ENCODE data around the gene GK.

GK gene

GRCh38 chrX:30735839-30736238, 82.6 kb downstream of the GK start:
- TF ChIP-seq REST (IDR thresholded peaks at IDR 0.05; ENCODE audit: insufficient read depth in 1 of 2, low read depth in 2 of 2, low read length in 2 of 2) = no peak
- TF ChIP-seq FOXP2 (optimal IDR thresholded peaks at IDR 0.05; ENCODE audit: borderline replicate concordance, extremely low read depth, extremely low read length, insufficient read depth) = no peak
- TF ChIP-seq POLR2AphosphoS5 (IDR thresholded peaks at IDR 0.05; ENCODE audit: low read depth, low read length) = no peak
- no peak for TF ChIP-seq SIN3A (IDR thresholded peaks at IDR 0.05; ENCODE audit: borderline replicate concordance, insufficient read depth, low read length)
- no peak for TF ChIP-seq TAF1 (IDR thresholded peaks at IDR 0.05; ENCODE audit: borderline replicate concordance, insufficient read depth, low read length)

GRCh38 chrX:30741545-30741944, 88.3 kb downstream of the GK start:
- TF ChIP-seq POLR2AphosphoS5 (IDR thresholded peaks at IDR 0.05; ENCODE audit: low read depth, low read length) = no peak
- TF ChIP-seq TAF1 (IDR thresholded peaks at IDR 0.05; ENCODE audit: borderline replicate concordance, insufficient read depth, low read length) = no peak
- TF ChIP-seq FOXP2 (optimal IDR thresholded peaks at IDR 0.05; ENCODE audit: borderline replicate concordance, extremely low read depth, extremely low read length, insufficient read depth) = no peak
- TF ChIP-seq SIN3A (IDR thresholded peaks at IDR 0.05; ENCODE audit: borderline replicate concordance, insufficient read depth, low read length) = no peak
- TF ChIP-seq REST (IDR thresholded peaks at IDR 0.05; ENCODE audit: insufficient read depth in 1 of 2, low read depth in 2 of 2, low read length in 2 of 2) = no peak

GRCh38 chrX:30748342-30748960, 95.2 kb downstream of the GK start:
- no peak for TF ChIP-seq SIN3A (IDR thresholded peaks at IDR 0.05; ENCODE audit: borderline replicate concordance, insufficient read depth, low read length)
- TF ChIP-seq FOXP2 (optimal IDR thresholded peaks at IDR 0.05; ENCODE audit: borderline replicate concordance, extremely low read depth, extremely low read length, insufficient read depth) = no peak
- no peak for TF ChIP-seq POLR2AphosphoS5 (IDR thresholded peaks at IDR 0.05; ENCODE audit: low read depth, low read length)
- no peak for TF ChIP-seq REST (IDR thresholded peaks at IDR 0.05; ENCODE audit: insufficient read depth in 1 of 2, low read depth in 2 of 2, low read length in 2 of 2)
- no peak for TF ChIP-seq TAF1 (IDR thresholded peaks at IDR 0.05; ENCODE audit: borderline replicate concordance, insufficient read depth, low read length)

- TF ChIP-seq REST (IDR thresholded peaks at IDR 0.05; ENCODE audit: insufficient read depth in 1 of 2, low read depth in 2 of 2, low read length in 2 of 2) (no peak), SIN3A (IDR thresholded peaks at IDR 0.05; ENCODE audit: borderline replicate concordance, insufficient read depth, low read length) (no peak), TAF1 (IDR thresholded peaks at IDR 0.05; ENCODE audit: borderline replicate concordance, insufficient read depth, low read length) (no peak), POLR2AphosphoS5 (IDR thresholded peaks at IDR 0.05; ENCODE audit: low read depth, low read length) (no peak), FOXP2 (optimal IDR thresholded peaks at IDR 0.05; ENCODE audit: borderline replicate concordance, extremely low read depth, extremely low read length, insufficient read depth) (no peak)
Measured at GRCh38 chrX:30751497-30751896, 98.3 kb downstream of the GK start.

All from PFSK-1 (cell line).